Measurements from ENCODE around the gene FHOD1.

DNA sequence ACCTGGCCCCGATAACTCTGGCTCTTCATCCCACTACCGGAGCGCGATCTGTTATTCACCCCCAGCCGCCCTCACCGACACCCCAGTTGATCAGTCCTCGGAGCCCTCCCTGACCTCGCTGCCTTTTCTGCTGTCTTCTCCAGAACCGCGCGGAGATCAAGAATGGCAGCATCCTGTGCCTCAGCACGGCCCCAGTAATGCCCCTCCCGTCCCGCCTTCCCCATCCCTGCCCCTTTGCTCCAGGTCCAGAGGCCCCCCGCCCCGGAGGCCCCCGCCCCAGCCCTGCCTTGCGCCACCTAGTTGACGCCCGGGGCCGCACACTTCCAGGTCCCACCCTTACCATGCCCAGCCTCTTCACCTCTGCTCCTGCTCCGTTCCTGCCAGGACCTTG lies 47.5 kb downstream of the FHOD1 start:
- no peak for TF ChIP-seq EHMT2 (IDR thresholded peaks at IDR 0.05; ENCODE audit: borderline replicate concordance, low read depth, low read length)
- TF ChIP-seq ZNF883 (CRISPR knock-in tag; IDR thresholded peaks at IDR 0.05; ENCODE audit: not compliant biosample characterization): no peak
- TF ChIP-seq SP1 (IDR thresholded peaks at IDR 0.05): no peak
- no peak for TF ChIP-seq SP1 (CRISPR knock-in tag; IDR thresholded peaks at IDR 0.05)
- no peak for TF ChIP-seq KLF12 (CRISPR knock-in tag; IDR thresholded peaks at IDR 0.05; ENCODE audit: borderline replicate concordance)
- TF ChIP-seq, protein P1, sequence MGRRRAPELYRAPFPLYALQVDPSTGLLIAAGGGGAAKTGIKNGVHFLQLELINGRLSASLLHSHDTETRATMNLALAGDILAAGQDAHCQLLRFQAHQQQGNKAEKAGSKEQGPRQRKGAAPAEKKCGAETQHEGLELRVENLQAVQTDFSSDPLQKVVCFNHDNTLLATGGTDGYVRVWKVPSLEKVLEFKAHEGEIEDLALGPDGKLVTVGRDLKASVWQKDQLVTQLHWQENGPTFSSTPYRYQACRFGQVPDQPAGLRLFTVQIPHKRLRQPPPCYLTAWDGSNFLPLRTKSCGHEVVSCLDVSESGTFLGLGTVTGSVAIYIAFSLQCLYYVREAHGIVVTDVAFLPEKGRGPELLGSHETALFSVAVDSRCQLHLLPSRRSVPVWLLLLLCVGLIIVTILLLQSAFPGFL (CRISPR knock-in tag; IDR thresholded peaks at IDR 0.05): no peak
- TF ChIP-seq FOSL1 (CRISPR knock-in tag; IDR thresholded peaks at IDR 0.05; ENCODE audit: borderline replicate concordance): no peak
